ENCODE measurements around the gene TAS1R2.

Gene TAS1R2

GRCh38 chr1:18868801-18869424, 9.5 kb upstream of the TAS1R2 start:
- Histone ChIP-seq H3K27ac (no peak overlapping the region), H3K9ac (0 out of 22 replicates have a peak overlapping the region, but pooled peaks of 1 of the 11 experiments have one; percentile 3), H3K36me3 (peaks cover 0 to 24% (median 15%) of the 10 kb centered on the region in 11 experiments; a peak in 10 of 22 replicates), H3K4me2 (peak overlapping the region in 10 of 11 experiments; percentile 19 to 83 (median 68); a peak in 19 of 22 replicates), H3K4me1 (peaks cover 11 to 49% (median 39%) of the 10 kb centered on the region in 10 experiments), H3K4me3 (no peak overlapping the region), H3K27me3 (no peaks in the 10 kb centered on the region), H3K9me3 (replicated peaks in 1 of 11) (no peaks in the 10 kb centered on the region), H4K20me1 (peaks cover 0 to 7% (median 0%) of the 10 kb centered on the region in 11 experiments; a peak in 3 of 22 replicates)
- no peak for TF ChIP-seq Cebpa-rat (IDR thresholded peaks at IDR 0.05)

GRCh38 chr1:18868354-18868753, 8.9 kb upstream of the TAS1R2 start:
- no peak for TF ChIP-seq Cebpa-rat (IDR thresholded peaks at IDR 0.05)
- no peak overlapping the region for H3K9ac ChIP-seq
- no peak overlapping the region for H3K4me3 ChIP-seq
- no peaks in the 10 kb centered on the region for H3K27me3 ChIP-seq
- peaks cover 11 to 53% (median 39%) of the 10 kb centered on the region in 10 experiments for H3K4me1 ChIP-seq
- H4K20me1 ChIP-seq: peaks cover 0 to 6% (median 0%) of the 10 kb centered on the region in 11 experiments; a peak in 2 of 22 replicates
- peak overlapping the region in 8 of 11 experiments; percentile 37 to 83 (median 73); a peak in 12 of 22 replicates for H3K4me2 ChIP-seq
- H3K9me3 ChIP-seq (replicated peaks in 1 of 11): no peaks in the 10 kb centered on the region
- no peak overlapping the region for H3K27ac ChIP-seq
- H3K36me3 ChIP-seq: peaks cover 0 to 19% (median 13%) of the 10 kb centered on the region in 11 experiments; a peak in 9 of 22 replicates

- no peak overlapping the region for H3K4me3 ChIP-seq
- no peaks in the 10 kb centered on the region for H3K9me3 ChIP-seq (replicated peaks in 1 of 11)
- H3K4me2 ChIP-seq: no peak overlapping the region
- no peaks in the 10 kb centered on the region; a peak in 2 of 22 replicates for H3K27me3 ChIP-seq
- H3K9ac ChIP-seq: no peak overlapping the region
- peaks cover 0 to 6% (median 0%) of the 10 kb centered on the region in 11 experiments; a peak in 1 of 22 replicates for H4K20me1 ChIP-seq
- H3K4me1 ChIP-seq: peaks cover 8 to 61% (median 43%) of the 10 kb centered on the region in 10 experiments
- peaks cover 0 to 4% (median 2%) of the 10 kb centered on the region in 11 experiments; a peak in 5 of 22 replicates for H3K36me3 ChIP-seq
- H3K27ac ChIP-seq: no peak overlapping the region
- TF ChIP-seq Cebpa-rat (IDR thresholded peaks at IDR 0.05): no peak
Observed at GRCh38 chr1:18866846-18867245, 7.4 kb upstream of the TAS1R2 start.

- Histone ChIP-seq H3K9me3 (replicated peaks in 1 of 11) (no peaks in the 10 kb centered on the region), H3K27ac (no peak overlapping the region), H4K20me1 (peaks cover 0 to 6% (median 0%) of the 10 kb centered on the region in 11 experiments; a peak in 1 of 22 replicates), H3K27me3 (no peaks in the 10 kb centered on the region; a peak in 2 of 22 replicates), H3K36me3 (no peaks in the 10 kb centered on the region; a peak in 1 of 22 replicates), H3K4me3 (no peak overlapping the region), H3K9ac (no peak overlapping the region), H3K4me2 (no peak overlapping the region), H3K4me1 (peaks cover 2 to 59% (median 41%) of the 10 kb centered on the region in 10 experiments; a peak in 19 of 20 replicates)
- TF ChIP-seq Cebpa-rat (IDR thresholded peaks at IDR 0.05): no peak
Observed at GRCh38 chr1:18866314-18866713, 6.9 kb upstream of the TAS1R2 start.

GRCh38 chr1:18865176-18865575, 5.7 kb upstream of the TAS1R2 start:
- peak overlapping the region in 8 of 11 experiments; percentile 35 to 70 (median 54); a peak in 16 of 22 replicates for H3K4me2 ChIP-seq
- H3K9ac ChIP-seq: peak overlapping the region in 2 of 11 experiments; percentile 18 to 22; a peak in 1 of 22 replicates
- H3K27me3 ChIP-seq: no peaks in the 10 kb centered on the region; a peak in 2 of 22 replicates
- H3K4me3 ChIP-seq: no peak overlapping the region
- no peak for TF ChIP-seq Cebpa-rat (IDR thresholded peaks at IDR 0.05)
- peaks cover 0 to 53% (median 34%) of the 10 kb centered on the region in 10 experiments; a peak in 17 of 20 replicates for H3K4me1 ChIP-seq
- H3K27ac ChIP-seq: no peak overlapping the region
- H3K36me3 ChIP-seq: no peaks in the 10 kb centered on the region
- H3K9me3 ChIP-seq (replicated peaks in 1 of 11): no peaks in the 10 kb centered on the region
- peaks cover 0 to 6% (median 0%) of the 10 kb centered on the region in 11 experiments; a peak in 1 of 22 replicates for H4K20me1 ChIP-seq

GRCh38 chr1:18861590-18861989, 2.1 kb upstream of the TAS1R2 start:
- no peak overlapping the region for H3K27ac ChIP-seq
- H3K4me1 ChIP-seq: peaks cover 0 to 35% (median 21%) of the 10 kb centered on the region in 10 experiments; a peak in 14 of 20 replicates
- peak overlapping the region in 6 of 11 experiments; percentile 41 to 57 (median 48); a peak in 11 of 22 replicates for H3K4me2 ChIP-seq
- H3K9me3 ChIP-seq (replicated peaks in 1 of 11): no peaks in the 10 kb centered on the region
- no peaks in the 10 kb centered on the region; a peak in 2 of 22 replicates for H3K27me3 ChIP-seq
- H3K36me3 ChIP-seq: no peaks in the 10 kb centered on the region
- no peak overlapping the region for H3K4me3 ChIP-seq
- H3K9ac ChIP-seq: no peak overlapping the region
- H4K20me1 ChIP-seq: no peaks in the 10 kb centered on the region; a peak in 1 of 22 replicates
- TF ChIP-seq Cebpa-rat (IDR thresholded peaks at IDR 0.05): no peak

GRCh38 chr1:18861082-18861481, 1.6 kb upstream of the TAS1R2 start:
- H4K20me1 ChIP-seq: no peaks in the 10 kb centered on the region; a peak in 1 of 22 replicates
- no peak overlapping the region for H3K27ac ChIP-seq
- TF ChIP-seq Cebpa-rat (IDR thresholded peaks at IDR 0.05): no peak
- H3K4me3 ChIP-seq: no peak overlapping the region
- peaks cover 0 to 35% (median 21%) of the 10 kb centered on the region in 10 experiments; a peak in 14 of 20 replicates for H3K4me1 ChIP-seq
- H3K9ac ChIP-seq: no peak overlapping the region
- H3K4me2 ChIP-seq: 0 out of 22 replicates have a peak overlapping the region, but pooled peaks of 1 of the 11 experiments have one; percentile 49
- no peaks in the 10 kb centered on the region for H3K9me3 ChIP-seq (replicated peaks in 1 of 11)
- H3K27me3 ChIP-seq: no peaks in the 10 kb centered on the region; a peak in 2 of 22 replicates
- no peaks in the 10 kb centered on the region for H3K36me3 ChIP-seq

GRCh38 chr1:18858070-18858688, 1.3 kb downstream of the TAS1R2 start:
- H3K9ac ChIP-seq: no peak overlapping the region
- H3K27ac ChIP-seq: no peak overlapping the region
- no peaks in the 10 kb centered on the region for H3K9me3 ChIP-seq (replicated peaks in 1 of 11)
- H3K4me2 ChIP-seq: no peak overlapping the region
- no peak for TF ChIP-seq Cebpa-rat (IDR thresholded peaks at IDR 0.05)
- no peaks in the 10 kb centered on the region for H4K20me1 ChIP-seq
- no peaks in the 10 kb centered on the region for H3K36me3 ChIP-seq
- H3K27me3 ChIP-seq: no peaks in the 10 kb centered on the region; a peak in 2 of 22 replicates
- H3K4me1 ChIP-seq: peaks cover 0 to 18% (median 11%) of the 10 kb centered on the region in 10 experiments; a peak in 11 of 20 replicates
- H3K4me3 ChIP-seq: no peak overlapping the region

GRCh38 chr1:18856435-18856834, 3.0 kb downstream of the TAS1R2 start:
- H3K9me3 ChIP-seq (replicated peaks in 1 of 11): no peaks in the 10 kb centered on the region

More at GRCh38 chr1:18856435-18856834, 3.0 kb downstream of the TAS1R2 start:
- Histone ChIP-seq H3K27ac (no peak overlapping the region), H3K27me3 (no peaks in the 10 kb centered on the region; a peak in 1 of 22 replicates), H3K9ac (no peak overlapping the region), H3K4me3 (no peak overlapping the region), H3K4me1 (peaks cover 0 to 6% (median 0%) of the 10 kb centered on the region in 10 experiments; a peak in 2 of 20 replicates), H4K20me1 (no peaks in the 10 kb centered on the region), H3K4me2 (no peak overlapping the region), H3K36me3 (no peaks in the 10 kb centered on the region)
- TF ChIP-seq Cebpa-rat (IDR thresholded peaks at IDR 0.05): no peak

All from BLaER1 treated with 17β-estradiol and CSF1 and Interleukin-3, amounts not matched to agents 10 nM and 100 nM (cell line).